ENCODE results near the gene SZRD1.
"Not testable (repeated sequence)": the region's sequence is repeated elsewhere in the genome, so short reads cannot be mapped to it uniquely, and the experiment has no call there.

Gene SZRD1

GRCh38 chr1:16366722-16367257, at the start of gene SZRD1:
SZRD1 (plus strand) TSS chr1:16367242; CDS start chr1:16367258, 16 bp downstream.
- DNase-seq, result peak; percentile 91

GRCh38 chr1:16318555-16318954, 48.5 kb upstream of the SZRD1 start:
- no peak for DNase-seq

GRCh38 chr1:16321176-16321867, 45.7 kb upstream of the SZRD1 start:
- no peak for DNase-seq

GRCh38 chr1:16324456-16324890, 42.6 kb upstream of the SZRD1 start:
- DNase-seq, result no peak

- DNase-seq, result no peak
Measured at GRCh38 chr1:16326833-16327404, 40.1 kb upstream of the SZRD1 start.

GRCh38 chr1:16334655-16335340, 32.2 kb upstream of the SZRD1 start:
- no peak for DNase-seq

- DNase-seq, result no peak
Measured at GRCh38 chr1:16338961-16339360, 28.1 kb upstream of the SZRD1 start.

- no peak for DNase-seq
Measured at GRCh38 chr1:16340673-16341072, 26.4 kb upstream of the SZRD1 start.

- no peak for DNase-seq
Measured at GRCh38 chr1:16342331-16343062, 24.5 kb upstream of the SZRD1 start.

- DNase-seq, result not testable (repeated sequence)
Measured at GRCh38 chr1:16343276-16343675, 23.8 kb upstream of the SZRD1 start.

GRCh38 chr1:16348414-16349182, 18.4 kb upstream of the SZRD1 start:
- DNase-seq, result no peak

- no peak for DNase-seq
Measured at GRCh38 chr1:16349847-16350406, 17.1 kb upstream of the SZRD1 start.

- no peak for DNase-seq
Measured at GRCh38 chr1:16351456-16351993, 15.5 kb upstream of the SZRD1 start.

- DNase-seq, result peak; percentile 96
Measured at GRCh38 chr1:16351994-16352841, 14.8 kb upstream of the SZRD1 start, which contains the start of gene FBXO42. FBXO42 (minus strand) TSS chr1:16352480; CDS start chr1:16315418, 37,062 bp downstream.

- no peak for DNase-seq
Measured at GRCh38 chr1:16352842-16353535, 14.1 kb upstream of the SZRD1 start.

GRCh38 chr1:16354619-16355018, 12.4 kb upstream of the SZRD1 start:
- DNase-seq, result no peak

- no peak for DNase-seq
Measured at GRCh38 chr1:16356867-16357266, 10.2 kb upstream of the SZRD1 start.

GRCh38 chr1:16365146-16365498, 1.9 kb upstream of the SZRD1 start:
- not testable (repeated sequence) for DNase-seq

GRCh38 chr1:16367258-16367967, 371 bp downstream of the SZRD1 start:
- peak; percentile 91 for DNase-seq

Measured in activated CD8-positive, alpha-beta memory T cell treated with anti-CD3 and anti-CD28 coated beads, Interleukin-2, amount 50 U/mL, for 48 hours (primary cell).